ENCODE measurements around the gene VENTX.
A peak's percentile ranks its signal among the peaks of the same experiment; 100 is the strongest.
"Not testable (repeated sequence)": the region's sequence is repeated elsewhere in the genome, so short reads cannot be mapped to it uniquely, and the experiment has no call there.

The VENTX gene

DNA sequence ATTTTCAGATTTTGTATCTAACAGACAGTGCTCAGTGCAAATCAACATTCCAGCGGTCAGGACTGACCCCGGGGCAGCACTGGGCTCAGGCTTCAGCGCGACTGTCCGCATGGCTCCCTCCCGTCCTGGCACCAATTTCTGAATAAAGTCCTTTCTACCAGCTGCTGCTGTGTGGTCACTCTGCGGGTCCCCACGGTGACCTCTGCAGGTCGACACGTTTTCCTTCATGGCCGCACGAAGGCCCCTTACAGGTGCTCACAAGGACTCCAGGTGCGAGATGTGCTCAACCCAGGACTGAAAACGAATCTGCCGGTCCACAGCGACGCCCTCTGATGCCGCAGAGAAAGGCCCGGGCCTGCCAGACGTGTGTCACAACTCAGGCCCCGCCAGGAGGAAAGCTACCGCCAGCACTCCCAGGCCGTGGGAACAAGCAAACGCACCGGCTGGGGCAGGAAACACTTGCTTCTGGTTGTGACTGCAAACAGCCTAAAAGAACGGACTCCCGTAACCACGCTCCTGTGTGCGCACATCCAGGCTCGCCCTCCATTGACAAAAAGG is 11.3 kb upstream of the VENTX start:
- Histone ChIP-seq H3K9ac (no peak overlapping the region), H3K4me2 (peak overlapping the region; percentile 80 to 95 (median 91)), H3K36me3 (no peaks in the 10 kb centered on the region), H3K9me3 (replicated peaks in 1 of 11) (0 out of 22 replicates have a peak, but pooled peaks cover 0 to 4% (median 0%) of the 10 kb centered on the region in 11 experiments), H3K27ac (no peak overlapping the region), H4K20me1 (peaks cover 0 to 36% (median 6%) of the 10 kb centered on the region in 11 experiments; a peak in 7 of 22 replicates), H3K4me1 (peaks cover 20 to 42% (median 34%) of the 10 kb centered on the region in 10 experiments), H3K27me3 (peaks cover 70 to 76% (median 75%) of the 10 kb centered on the region in 11 experiments), H3K4me3 (peak overlapping the region in 2 of 10 experiments; percentile 34 to 40; a peak in 1 of 20 replicates)
- TF ChIP-seq Cebpa-rat (IDR thresholded peaks at IDR 0.05): no peak

DNA sequence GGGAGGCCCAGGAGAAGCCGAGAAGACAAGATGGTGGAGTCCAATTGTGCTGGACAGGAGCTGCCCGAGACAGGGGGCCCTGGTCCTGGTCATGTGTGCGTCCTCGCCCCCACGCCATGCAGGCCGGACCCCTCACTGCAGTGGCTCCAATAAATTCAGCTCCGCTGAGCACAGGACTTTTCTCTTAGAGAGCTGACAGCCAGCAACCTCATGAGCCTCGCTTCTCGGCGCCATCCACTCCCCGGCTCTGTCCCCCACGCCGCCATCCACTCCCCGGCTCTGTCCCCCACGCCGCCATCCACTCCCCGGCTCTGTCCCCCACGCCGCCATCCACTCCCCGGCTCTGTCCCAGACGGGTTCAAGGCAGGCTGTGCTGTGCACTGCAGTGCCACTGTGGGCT is 10.4 kb upstream of the VENTX start:
- Histone ChIP-seq H3K9ac (no peak overlapping the region), H4K20me1 (peaks cover 0 to 40% (median 6%) of the 10 kb centered on the region in 11 experiments; a peak in 8 of 22 replicates), H3K4me3 (no peak overlapping the region), H3K27me3 (peaks cover 79 to 86% (median 85%) of the 10 kb centered on the region in 11 experiments), H3K4me2 (peak overlapping the region in 1 of 11 experiments; percentile 88; a peak in 1 of 22 replicates), H3K9me3 (replicated peaks in 1 of 11) (0 out of 22 replicates have a peak, but pooled peaks cover 0 to 4% (median 0%) of the 10 kb centered on the region in 11 experiments), H3K4me1 (peaks cover 20 to 51% (median 44%) of the 10 kb centered on the region in 10 experiments), H3K36me3 (no peaks in the 10 kb centered on the region), H3K27ac (no peak overlapping the region)
- no peak for TF ChIP-seq Cebpa-rat (IDR thresholded peaks at IDR 0.05)

DNA sequence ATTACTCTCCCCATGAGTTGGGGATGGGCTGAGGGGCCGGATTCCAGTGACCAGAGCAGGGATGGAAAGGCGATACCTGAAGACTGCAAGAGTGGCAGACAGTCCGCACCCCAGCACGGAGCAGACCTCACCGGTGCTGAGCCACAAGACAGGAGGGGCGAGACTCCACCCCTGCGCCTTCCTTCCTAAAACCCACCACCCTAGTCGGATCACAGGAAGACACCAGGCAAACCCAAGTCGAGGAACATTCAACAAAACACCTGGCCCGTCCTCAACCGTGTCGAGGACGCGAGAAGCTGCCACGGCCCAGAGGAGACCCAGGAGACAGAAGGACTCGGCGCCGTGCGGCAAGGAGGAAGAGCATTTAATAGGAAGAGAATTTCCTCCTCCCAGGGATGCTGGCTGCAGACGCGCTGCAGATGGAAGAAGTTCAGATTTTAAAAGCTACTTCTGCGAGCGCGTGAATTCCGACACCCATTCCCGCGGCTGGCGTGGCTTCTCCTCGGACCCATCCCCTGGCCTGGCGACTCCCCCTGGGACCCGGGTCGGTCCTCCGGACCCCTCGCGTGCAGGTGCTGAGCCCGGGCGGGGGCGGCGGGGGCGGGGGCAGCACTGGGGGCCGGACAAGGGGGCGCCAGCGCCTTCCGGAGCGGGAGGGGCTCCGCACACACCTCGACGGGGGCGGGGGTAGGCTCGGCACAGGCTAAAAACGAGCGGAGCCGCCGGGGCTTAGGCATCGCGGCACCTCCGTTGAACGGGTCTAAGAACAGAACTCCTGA is 8.2 kb upstream of the VENTX start:
- Histone ChIP-seq H3K4me1 (peaks cover 20 to 52% (median 42%) of the 10 kb centered on the region in 10 experiments), H3K4me3 (no peak overlapping the region; a peak in 1 of 20 replicates), H3K27ac (no peak overlapping the region), H3K9ac (no peak overlapping the region), H3K27me3 (peaks cover 95 to 100% (median 100%) of the 10 kb centered on the region in 11 experiments), H3K4me2 (peak overlapping the region in 1 of 11 experiments; percentile 12; a peak in 1 of 22 replicates), H3K36me3 (no peaks in the 10 kb centered on the region), H3K9me3 (replicated peaks in 1 of 11) (0 out of 22 replicates have a peak, but pooled peaks cover 0 to 4% (median 0%) of the 10 kb centered on the region in 11 experiments), H4K20me1 (peaks cover 0 to 40% (median 6%) of the 10 kb centered on the region in 11 experiments; a peak in 8 of 22 replicates)
- no peak for TF ChIP-seq Cebpa-rat (IDR thresholded peaks at IDR 0.05)

- H3K36me3 ChIP-seq: no peaks in the 10 kb centered on the region
- peaks cover 94 to 98% (median 98%) of the 10 kb centered on the region in 11 experiments for H3K27me3 ChIP-seq
- H4K20me1 ChIP-seq: peaks cover 0 to 40% (median 6%) of the 10 kb centered on the region in 11 experiments; a peak in 8 of 22 replicates
- H3K27ac ChIP-seq: no peak within 1 kb of the TSS
- H3K4me2 ChIP-seq: peak within 1 kb of the TSS; percentile 56 to 73 (median 66)
- H3K9me3 ChIP-seq (replicated peaks in 1 of 11): 0 out of 22 replicates have a peak, but pooled peaks cover 0 to 4% (median 0%) of the 10 kb centered on the region in 11 experiments
- TF ChIP-seq Cebpa-rat (IDR thresholded peaks at IDR 0.05): no peak
- no peak within 1 kb of the TSS; a peak in 1 of 22 replicates for H3K9ac ChIP-seq
- H3K4me1 ChIP-seq: peaks cover 17 to 49% (median 39%) of the 10 kb centered on the region in 10 experiments
- peak within 1 kb of the TSS in 8 of 10 experiments; percentile 25 to 51 (median 40); a peak in 13 of 20 replicates for H3K4me3 ChIP-seq
Measured at GRCh38 chr10:133230044-133230361, 7.7 kb upstream of the VENTX start, which contains the start of gene UTF1. TSS of gene UTF1 (plus strand) at chr10:133230217. CDS start at chr10:133230289, 72 bp downstream.

DNA sequence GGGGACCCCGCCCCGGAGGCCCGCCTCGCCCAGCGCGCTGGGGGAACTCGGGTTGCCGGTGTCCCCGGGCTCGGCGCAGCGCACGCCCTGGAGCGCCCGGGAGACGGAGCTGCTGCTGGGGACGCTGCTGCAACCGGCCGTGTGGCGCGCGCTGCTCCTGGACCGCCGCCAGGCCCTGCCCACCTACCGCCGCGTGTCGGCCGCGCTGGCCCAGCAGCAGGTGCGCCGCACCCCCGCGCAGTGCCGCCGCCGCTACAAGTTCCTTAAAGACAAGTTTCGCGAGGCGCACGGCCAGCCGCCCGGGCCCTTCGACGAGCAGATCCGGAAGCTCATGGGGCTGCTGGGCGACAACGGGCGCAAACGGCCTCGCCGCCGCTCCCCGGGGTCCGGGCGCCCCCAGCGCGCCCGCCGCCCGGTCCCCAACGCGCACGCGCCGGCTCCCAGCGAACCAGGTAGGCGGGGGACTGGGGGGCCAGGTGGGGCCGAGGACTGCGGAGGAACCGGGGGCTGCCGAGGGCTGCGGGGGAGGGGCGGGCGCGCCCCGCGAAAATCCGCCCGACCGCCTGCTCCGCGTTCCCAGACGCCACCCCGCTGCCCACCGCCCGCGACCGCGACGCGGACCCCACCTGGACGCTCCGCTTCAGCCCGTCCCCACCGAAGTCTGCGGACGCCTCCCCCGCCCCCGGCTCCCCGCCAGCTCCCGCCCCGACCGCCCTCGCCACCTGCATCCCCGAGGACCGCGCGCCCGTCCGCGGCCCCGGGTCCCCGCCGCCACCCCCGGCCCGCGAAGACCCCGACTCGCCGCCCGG is 7.1 kb upstream of the VENTX start:
- Histone ChIP-seq H3K4me3 (peak overlapping the region in 8 of 10 experiments; percentile 25 to 51 (median 40); a peak in 13 of 20 replicates), H3K9me3 (replicated peaks in 1 of 11) (0 out of 22 replicates have a peak, but pooled peaks cover 0 to 4% (median 0%) of the 10 kb centered on the region in 11 experiments), H3K4me2 (peak overlapping the region; percentile 56 to 73 (median 66)), H3K27ac (no peak overlapping the region), H4K20me1 (peaks cover 0 to 38% (median 6%) of the 10 kb centered on the region in 11 experiments; a peak in 8 of 22 replicates), H3K9ac (no peak overlapping the region; a peak in 1 of 22 replicates), H3K27me3 (peaks cover 94 to 98% (median 98%) of the 10 kb centered on the region in 11 experiments), H3K4me1 (peaks cover 17 to 49% (median 39%) of the 10 kb centered on the region in 10 experiments), H3K36me3 (no peaks in the 10 kb centered on the region)
- no peak for TF ChIP-seq Cebpa-rat (IDR thresholded peaks at IDR 0.05)

DNA sequence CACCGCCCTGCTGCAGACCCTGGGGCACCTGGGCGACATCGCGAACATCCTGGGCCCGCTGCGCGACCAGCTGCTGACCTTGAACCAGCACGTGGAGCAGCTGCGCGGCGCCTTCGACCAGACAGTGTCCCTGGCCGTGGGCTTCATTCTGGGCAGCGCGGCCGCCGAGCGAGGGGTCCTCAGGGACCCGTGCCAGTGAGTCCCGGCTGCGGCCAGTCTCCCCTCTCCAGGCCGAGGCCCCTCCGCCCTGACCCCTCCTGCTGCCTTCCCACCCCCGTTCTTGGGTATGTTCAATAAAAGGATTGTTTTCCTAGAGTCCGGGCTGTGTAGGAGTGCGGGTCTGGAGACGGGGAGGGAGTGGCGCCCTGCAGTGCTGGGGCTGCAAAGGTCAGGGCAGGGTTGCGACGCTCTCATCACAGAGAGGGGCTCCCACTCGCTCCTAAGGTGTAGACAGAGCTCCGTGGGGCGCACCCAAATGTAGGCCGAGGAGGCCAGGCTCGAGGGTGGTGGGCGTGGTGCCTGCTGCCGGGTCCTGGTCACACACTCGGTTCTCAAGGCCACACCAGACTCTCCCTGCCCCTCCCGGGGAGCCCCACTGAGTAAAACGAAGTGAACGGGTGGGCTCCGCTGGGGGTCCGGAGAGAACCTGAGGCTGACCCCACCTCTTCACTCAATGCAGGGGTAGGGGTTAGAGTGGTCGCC is 6.3 kb upstream of the VENTX start:
- Histone ChIP-seq H3K36me3 (no peaks in the 10 kb centered on the region), H4K20me1 (peaks cover 0 to 33% (median 6%) of the 10 kb centered on the region in 11 experiments; a peak in 8 of 22 replicates), H3K9ac (no peak overlapping the region), H3K27me3 (peaks cover 93 to 98% (median 98%) of the 10 kb centered on the region in 11 experiments), H3K27ac (no peak overlapping the region), H3K4me1 (peaks cover 16 to 49% (median 39%) of the 10 kb centered on the region in 10 experiments), H3K4me3 (no peak overlapping the region), H3K9me3 (replicated peaks in 1 of 11) (0 out of 22 replicates have a peak, but pooled peaks cover 0 to 4% (median 0%) of the 10 kb centered on the region in 11 experiments), H3K4me2 (peak overlapping the region in 9 of 11 experiments; percentile 6 to 63 (median 42); a peak in 13 of 22 replicates)
- no peak for TF ChIP-seq Cebpa-rat (IDR thresholded peaks at IDR 0.05)

GRCh38 chr10:133231946-133232574 is 5.6 kb upstream of the VENTX start:
- Histone ChIP-seq H3K9ac (no peak overlapping the region), H3K4me3 (no peak overlapping the region), H3K27me3 (peaks cover 93 to 98% (median 98%) of the 10 kb centered on the region in 11 experiments), H3K4me1 (peaks cover 21 to 49% (median 40%) of the 10 kb centered on the region in 10 experiments), H3K27ac (no peak overlapping the region), H3K36me3 (no peaks in the 10 kb centered on the region), H3K4me2 (peak overlapping the region in 9 of 11 experiments; percentile 6 to 63 (median 42); a peak in 14 of 22 replicates), H4K20me1 (peaks cover 0 to 33% (median 10%) of the 10 kb centered on the region in 11 experiments; a peak in 12 of 22 replicates), H3K9me3 (replicated peaks in 1 of 11) (0 out of 22 replicates have a peak, but pooled peaks cover 0 to 4% (median 0%) of the 10 kb centered on the region in 11 experiments)
- TF ChIP-seq Cebpa-rat (IDR thresholded peaks at IDR 0.05): no peak

GRCh38 chr10:133234796-133235195 is 2.9 kb upstream of the VENTX start:
- not testable (repeated sequence) for H3K27ac ChIP-seq; H3K9ac ChIP-seq; H3K36me3 ChIP-seq; H3K9me3 ChIP-seq (replicated peaks in 1 of 11)
- H3K27me3 ChIP-seq: peaks cover 90 to 98% (median 96%) of the 10 kb centered on the region in 11 experiments
- 0 out of 20 replicates have a peak overlapping the region, but pooled peaks of 1 of the 10 experiments have one; percentile 23 for H3K4me3 ChIP-seq
- peaks cover 32 to 68% (median 55%) of the 10 kb centered on the region in 10 experiments for H3K4me1 ChIP-seq
- peak overlapping the region; percentile 49 to 88 (median 81); a peak in 20 of 22 replicates for H3K4me2 ChIP-seq
- peaks cover 0 to 38% (median 14%) of the 10 kb centered on the region in 11 experiments; a peak in 12 of 22 replicates for H4K20me1 ChIP-seq
